Naive thymus-derived CD4-positive, alpha-beta T cell (primary cell): ENCODE measurements around the gene ABHD12. TPM values are rescaled to one million over a fixed set of nuclear protein-coding genes. Genes with fewer than 3 reads are reported as not detected.

ENCODE experiments used
- ATAC-seq: fragments of 150-1000 bp; cut with Tn5 transposase; 2 replicates; pipeline ENCODE4 v1.10.0; 2021; ENCODE audit warnings: mild to moderate bottlenecking, moderate library complexity
- CTCF ChIA-PET: fragments of 350-600 bp; sonication (Branson Sonifier 250); formaldehyde crosslinking; loops from one replicate; lab custom pipeline; 2021; ENCODE audit warnings: antibody characterized with exemption; lab: Charles Lee
- POLR2A ChIA-PET: fragments of 350-600 bp; sonication (Branson Sonifier 250); formaldehyde crosslinking; loops from one replicate; lab custom pipeline; 2021; ENCODE audit warnings: antibody characterized with exemption, inconsistent platforms; lab: Charles Lee
- DNase-seq, 9 donors: peaks; one replicate each; pipeline versions ENCODE4 v3.0.0 to v3.0.0-alpha.2; 2020 to 2022; ENCODE audit warnings: mixed read lengths in 1 of 9
- H3K27ac ChIP-seq: one replicate; pipeline ENCODE4 v1.7.0; 2013; ENCODE audit warnings: mild to moderate bottlenecking, low read depth, low read length, moderate library complexity
- H3K27me3 ChIP-seq, 2 donors: one replicate each; pipeline ENCODE4 v1.7.0; 2013; ENCODE audit warnings: low read length in 2 of 2, mild to moderate bottlenecking in 2 of 2, moderate library complexity in 2 of 2; ENCODE audit not compliant: control insufficient read depth in 2 of 2, insufficient read depth in 2 of 2
- H3K36me3 ChIP-seq, 3 experiments: 1 replicate in 2 of 3; 2 replicates in 1 of 3; pipeline ENCODE4 v1.7.0; 2013; ENCODE audit warnings: low read length in 3 of 3, mild to moderate bottlenecking in 3 of 3, moderate library complexity in 1 of 3; ENCODE audit not compliant: insufficient read depth in 3 of 3, control insufficient read depth in 2 of 3
- H3K4me1 ChIP-seq, 2 donors: one replicate each; pipeline ENCODE4 v1.7.0; 2013; ENCODE audit warnings: low read length in 2 of 2, mild to moderate bottlenecking in 2 of 2, moderate library complexity in 1 of 2; ENCODE audit not compliant: control insufficient read depth in 2 of 2, insufficient read depth in 2 of 2
- H3K4me3 ChIP-seq: 2 replicates; pipeline ENCODE4 v1.7.0; 2013; ENCODE audit warnings: mild to moderate bottlenecking, low read length
- H3K9me3 ChIP-seq, 3 experiments: 1 replicate in 2 of 3; 2 replicates in 1 of 3; pipeline ENCODE4 v1.7.0; 2013; ENCODE audit warnings: low read length in 3 of 3; ENCODE audit not compliant: control insufficient read depth in 2 of 3
- H3K27ac Mint-ChIP-seq, 9 donors: one replicate each; pipeline ENCODE4 v1.8.0; 2020 to 2022; ENCODE audit warnings: mixed read lengths in 9 of 9, mild to moderate bottlenecking in 8 of 9, moderate library complexity in 5 of 9, inconsistent platforms in 2 of 9
- H3K27me3 Mint-ChIP-seq, 5 donors: one replicate each; pipeline ENCODE4 v1.8.0; 2021 to 2022; ENCODE audit warnings: mixed read lengths in 5 of 5, mild to moderate bottlenecking in 1 of 5
- H3K36me3 Mint-ChIP-seq, 5 donors: one replicate each; pipeline ENCODE4 v1.8.0; 2020 to 2022; ENCODE audit warnings: mixed read lengths in 5 of 5, mild to moderate bottlenecking in 3 of 5, inconsistent platforms in 1 of 5
- H3K4me1 Mint-ChIP-seq, 7 donors: one replicate each; pipeline ENCODE4 v1.8.0; 2020 to 2022; ENCODE audit warnings: mixed read lengths in 7 of 7, mild to moderate bottlenecking in 3 of 7, inconsistent platforms in 1 of 7
- H3K4me3 Mint-ChIP-seq, 10 donors: one replicate each; pipeline ENCODE4 v1.8.0; 2020 to 2022; ENCODE audit warnings: mild to moderate bottlenecking in 10 of 10, mixed read lengths in 10 of 10, moderate library complexity in 6 of 10, inconsistent platforms in 2 of 10
- H3K9me3 Mint-ChIP-seq, 11 donors: one replicate each; pipeline ENCODE4 v1.8.0; 2020 to 2022; ENCODE audit warnings: mixed read lengths in 11 of 11, mild to moderate bottlenecking in 4 of 11, inconsistent platforms in 1 of 11, moderate library complexity in 1 of 11
- intact Hi-C, 2 donors: fragments of 100-400 bp; cut with micrococcal nuclease; formaldehyde crosslinking; loops; one replicate each; pipeline ENCODE4 v1.15.1; 2023
- polyA plus RNA-seq, 2 donors: library from polyadenylated mRNA; unstranded; fragments of 300-500 nt; fragmentation: Illumina TruSeq; gene quantifications; one replicate each; pipeline ENCODE4 v1.2.3, GENCODE V29; 2021
- total RNA-seq, 6 experiments: library from RNA in 5 of 6; stranded (reverse) in 5 of 6; gene quantifications; 1 replicate in 5 of 6; 2 replicates in 1 of 6; pipeline ENCODE4 v1.2.3 and lab custom pipeline; 2021 to 2026

ABHD12 gene
- total and polyA plus RNA-seq, 7 experiments from 2014 or later, result 16.5 to 29.7 (median 24.1) TPM

DNA sequence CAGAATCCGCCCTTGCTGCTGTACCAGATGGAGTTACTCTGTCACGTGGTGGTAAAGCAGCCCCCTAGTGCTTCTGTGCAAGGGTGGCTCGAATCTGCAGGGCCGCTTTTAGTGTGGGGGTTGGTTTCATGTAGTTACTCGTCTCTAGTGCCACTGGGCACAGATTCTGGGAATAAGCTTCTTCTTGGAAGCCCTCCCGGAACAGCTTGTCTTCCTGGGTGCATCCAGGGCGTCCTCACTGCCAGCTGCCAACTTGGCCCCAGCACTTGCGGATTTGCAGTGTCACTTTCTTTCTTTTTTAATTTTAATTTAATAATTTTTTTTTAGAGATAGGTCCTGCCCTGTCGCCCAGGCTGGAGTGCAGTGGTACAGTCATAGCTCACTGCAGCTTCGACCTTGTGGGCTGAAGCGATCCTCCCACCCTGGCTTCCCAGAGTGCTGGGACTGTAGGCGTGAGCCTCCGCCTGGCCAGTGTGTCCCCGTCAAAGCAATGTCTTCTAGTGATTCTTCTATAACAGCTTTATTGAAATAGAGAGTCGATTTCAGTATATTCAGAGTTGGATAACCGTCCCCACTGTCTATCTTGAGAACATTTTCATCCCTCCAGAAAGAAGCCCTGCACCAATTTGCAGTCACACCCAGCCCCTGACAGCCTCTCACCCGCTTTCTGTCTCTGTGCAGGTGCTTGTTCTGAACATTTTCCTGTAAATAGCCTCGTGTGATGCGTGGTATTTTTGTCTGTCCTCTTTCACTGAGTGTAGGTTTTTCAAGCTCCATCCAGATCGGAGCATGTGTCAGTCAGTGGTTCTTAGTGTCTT, 116.9 kb downstream of the ABHD12 start:
- no peak overlapping the region for H3K4me3 ChIP-seq
- Mint-ChIP-seq H3K27ac (no peak overlapping the region), H3K4me1 (no peaks in the 10 kb centered on the region), H3K9me3 (no peaks in the 10 kb centered on the region), H3K27me3 (no peaks in the 10 kb centered on the region), H3K36me3 (peaks cover 3 to 42% (median 18%) of the 10 kb centered on the region in 5 donors), H3K4me3 (no peak overlapping the region)
- peaks cover 0 to 95% (median 18%) of the 10 kb centered on the region in 3 experiments for H3K36me3 ChIP-seq
- no peak overlapping the region for H3K27ac ChIP-seq
- ChIA-PET POLR2A (no interaction called here), CTCF (no interaction called here)
- intact Hi-C loops, result no loop called here
- DNase-seq (no peak), ATAC-seq (no peak)
- no peaks in the 10 kb centered on the region for H3K4me1 ChIP-seq
- H3K27me3 ChIP-seq, result no peaks in the 10 kb centered on the region
- no peaks in the 10 kb centered on the region for H3K9me3 ChIP-seq

DNA sequence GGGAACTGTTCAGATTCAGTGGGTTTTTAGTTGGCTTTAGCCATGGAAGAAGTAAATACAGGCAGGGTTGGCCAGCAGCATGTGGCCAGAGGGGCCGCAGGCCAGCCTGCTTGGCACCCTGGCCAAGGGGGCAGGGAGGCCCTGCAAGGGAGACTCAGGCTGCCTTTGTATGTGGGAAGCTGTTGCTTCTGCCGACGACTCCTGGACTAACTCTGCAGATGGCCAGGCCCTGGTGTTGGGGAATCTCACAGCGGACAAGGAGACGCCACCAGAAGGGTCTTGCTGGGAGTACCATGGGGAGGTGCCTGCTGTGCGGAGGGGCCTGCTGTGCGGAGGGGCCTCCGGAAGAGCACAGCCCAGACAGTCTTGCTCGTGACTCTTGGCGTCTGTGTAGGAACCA, 117.6 kb downstream of the ABHD12 start:
- intact Hi-C loops, result no loop called here
- no peaks in the 10 kb centered on the region for H3K27me3 ChIP-seq
- CTCF ChIA-PET, result no interaction called here
- peaks cover 0 to 2% (median 0%) of the 10 kb centered on the region in 7 donors for H3K4me1 Mint-ChIP-seq
- no peak overlapping the region for H3K27ac ChIP-seq
- no peaks in the 10 kb centered on the region for H3K27me3 Mint-ChIP-seq
- H3K4me3 ChIP-seq, result no peak overlapping the region
- no peaks in the 10 kb centered on the region for H3K9me3 ChIP-seq
- H3K9me3 Mint-ChIP-seq, result no peaks in the 10 kb centered on the region
- peaks cover 3 to 43% (median 18%) of the 10 kb centered on the region in 5 donors for H3K36me3 Mint-ChIP-seq
- peaks cover 0 to 89% (median 18%) of the 10 kb centered on the region in 3 experiments for H3K36me3 ChIP-seq
- ATAC-seq (no peak), DNase-seq (no peak)
- POLR2A ChIA-PET, result no interaction called here
- H3K27ac Mint-ChIP-seq, result no peak overlapping the region
- H3K4me1 ChIP-seq, result no peaks in the 10 kb centered on the region
- H3K4me3 Mint-ChIP-seq, result no peak overlapping the region

DNA sequence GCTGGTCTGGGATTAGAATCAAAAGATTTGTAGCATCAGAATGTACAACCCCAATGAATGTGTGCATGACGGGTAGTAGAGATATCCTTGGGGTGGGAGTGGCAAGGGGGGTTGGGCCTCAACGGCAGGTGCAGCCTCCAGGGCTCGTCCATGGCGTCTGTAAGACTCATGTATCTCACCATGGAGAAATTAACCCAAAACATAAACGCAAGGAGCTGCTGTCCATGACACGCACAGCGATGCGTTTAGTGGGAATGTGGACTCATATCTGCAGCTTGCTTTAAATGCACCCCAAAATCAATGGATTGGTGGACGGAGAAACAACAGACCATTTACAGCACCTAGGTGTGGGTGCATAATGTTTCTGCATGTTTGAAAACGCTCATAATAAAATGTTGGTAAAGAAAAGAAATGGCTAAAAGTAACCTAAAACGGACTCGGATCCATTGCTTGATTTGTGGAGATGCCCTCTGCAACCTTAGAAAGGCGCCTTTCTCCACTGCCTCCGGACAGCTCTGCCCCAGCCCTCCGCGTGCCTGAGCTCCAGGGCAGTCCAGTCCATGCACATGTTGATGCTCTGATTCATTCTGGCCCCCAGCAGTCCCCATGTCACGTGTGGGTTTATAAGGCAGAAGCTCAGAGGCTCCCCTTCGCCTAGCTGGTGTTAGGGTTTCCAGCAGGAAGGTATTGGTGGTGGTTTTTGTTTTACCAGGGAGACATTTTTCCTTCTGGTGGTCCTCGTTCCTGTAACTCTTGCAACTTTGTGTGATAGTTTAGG, 118.2 kb downstream of the ABHD12 start:
- Histone ChIP-seq H3K27me3 (no peaks in the 10 kb centered on the region), H3K9me3 (no peaks in the 10 kb centered on the region), H3K27ac (no peak overlapping the region), H3K36me3 (peaks cover 0 to 83% (median 18%) of the 10 kb centered on the region in 3 experiments), H3K4me3 (no peak overlapping the region), H3K4me1 (no peaks in the 10 kb centered on the region)
- POLR2A ChIA-PET, result no interaction called here
- Mint-ChIP-seq H3K9me3 (no peaks in the 10 kb centered on the region), H3K36me3 (peaks cover 3 to 40% (median 18%) of the 10 kb centered on the region in 5 donors), H3K4me1 (peaks cover 0 to 8% (median 4%) of the 10 kb centered on the region in 7 donors), H3K4me3 (no peak overlapping the region), H3K27ac (peak overlapping the region in 1 of 9 donors; percentile 13), H3K27me3 (no peaks in the 10 kb centered on the region)
- intact Hi-C loops, result no loop called here
- CTCF ChIA-PET, result no interaction called here
- no peak for DNase-seq
- ATAC-seq, result no peak

DNA sequence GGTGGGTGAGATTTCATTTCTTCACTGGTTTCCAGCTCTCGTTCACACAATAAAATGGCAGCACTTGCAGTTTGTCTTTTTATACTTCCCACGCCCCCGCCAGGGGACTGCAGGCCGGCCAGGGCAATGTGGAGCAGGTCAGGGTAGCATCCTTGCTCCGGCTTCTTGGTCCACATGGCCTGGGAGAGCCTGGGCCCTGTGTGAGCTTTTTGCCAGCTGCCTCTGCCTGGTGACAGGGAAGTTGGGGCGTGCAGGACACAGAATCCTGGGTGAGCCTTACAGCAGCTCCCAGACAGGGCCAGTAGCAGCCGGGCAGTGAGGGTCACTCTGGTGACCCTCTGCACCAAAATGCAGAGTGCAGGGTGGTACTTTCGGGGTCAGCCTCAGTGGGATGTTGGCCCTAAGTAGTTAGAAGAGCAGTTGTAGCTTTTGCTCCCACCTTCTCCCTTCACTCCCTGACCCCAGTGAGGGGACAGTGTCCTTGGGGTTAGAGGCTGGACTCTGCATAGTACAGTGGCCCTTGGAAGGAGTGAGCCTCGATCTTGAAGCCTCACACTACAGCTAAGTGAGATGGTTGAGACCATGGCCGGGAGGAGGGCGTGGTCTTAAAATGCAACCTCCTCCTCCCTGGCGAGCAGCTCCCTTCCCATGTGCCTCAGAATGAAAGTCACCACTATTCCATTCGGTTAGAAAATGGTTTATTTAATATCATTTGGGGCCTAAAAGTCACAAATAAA, 119.0 kb downstream of the ABHD12 start:
- H3K9me3 Mint-ChIP-seq, result no peaks in the 10 kb centered on the region
- H3K27ac ChIP-seq, result no peak overlapping the region
- no peaks in the 10 kb centered on the region for H3K9me3 ChIP-seq
- H3K4me1 Mint-ChIP-seq, result peaks cover 0 to 15% (median 11%) of the 10 kb centered on the region in 7 donors
- no peak overlapping the region for H3K4me3 ChIP-seq
- no peaks in the 10 kb centered on the region for H3K27me3 Mint-ChIP-seq
- no peak overlapping the region for H3K4me3 Mint-ChIP-seq
- intact Hi-C loops, result no loop called here
- no peaks in the 10 kb centered on the region for H3K27me3 ChIP-seq
- no peak overlapping the region for H3K27ac Mint-ChIP-seq
- H3K36me3 ChIP-seq, result peaks cover 0 to 75% (median 18%) of the 10 kb centered on the region in 3 experiments
- H3K36me3 Mint-ChIP-seq, result peaks cover 5 to 44% (median 18%) of the 10 kb centered on the region in 5 donors
- H3K4me1 ChIP-seq, result no peaks in the 10 kb centered on the region
- ChIA-PET CTCF (no interaction called here), POLR2A (no interaction called here)
- DNase-seq (no peak), ATAC-seq (no peak)

DNA sequence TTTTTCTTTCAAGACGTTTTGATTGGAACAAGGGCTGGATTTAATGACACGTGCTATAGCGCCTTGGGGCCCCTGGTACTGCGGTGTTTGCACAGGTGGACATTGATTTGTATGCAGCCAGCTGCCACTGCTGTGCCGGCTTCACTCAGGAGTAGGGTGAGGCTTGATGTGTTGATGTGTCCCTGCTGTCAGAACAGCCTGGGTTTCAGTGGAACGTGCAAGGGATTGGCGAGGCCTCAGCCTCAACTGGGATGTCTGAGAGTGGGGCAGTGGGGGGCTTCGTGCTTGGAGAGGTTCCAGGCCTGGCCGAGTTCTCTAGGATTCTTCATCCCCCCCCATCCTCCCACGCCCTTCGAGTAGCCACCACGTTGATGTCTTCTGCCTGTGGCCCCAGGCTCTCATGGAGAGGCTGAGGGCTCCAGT, 119.8 kb downstream of the ABHD12 start:
- no peaks in the 10 kb centered on the region for H3K9me3 ChIP-seq
- no peak for ATAC-seq
- no peaks in the 10 kb centered on the region for H3K27me3 Mint-ChIP-seq
- H3K27ac Mint-ChIP-seq, result no peak overlapping the region
- H3K4me1 ChIP-seq, result no peaks in the 10 kb centered on the region
- intact Hi-C loops, result no loop called here
- peaks cover 0 to 22% (median 16%) of the 10 kb centered on the region in 7 donors for H3K4me1 Mint-ChIP-seq
- CTCF ChIA-PET, result no interaction called here
- no peak for DNase-seq
- POLR2A ChIA-PET, result no interaction called here
- no peak overlapping the region for H3K27ac ChIP-seq
- no peak overlapping the region for H3K4me3 Mint-ChIP-seq
- no peaks in the 10 kb centered on the region for H3K9me3 Mint-ChIP-seq
- no peaks in the 10 kb centered on the region for H3K27me3 ChIP-seq
- H3K36me3 ChIP-seq, result peaks cover 0 to 67% (median 18%) of the 10 kb centered on the region in 3 experiments
- no peak overlapping the region for H3K4me3 ChIP-seq
- H3K36me3 Mint-ChIP-seq, result peaks cover 5 to 44% (median 18%) of the 10 kb centered on the region in 5 donors

DNA sequence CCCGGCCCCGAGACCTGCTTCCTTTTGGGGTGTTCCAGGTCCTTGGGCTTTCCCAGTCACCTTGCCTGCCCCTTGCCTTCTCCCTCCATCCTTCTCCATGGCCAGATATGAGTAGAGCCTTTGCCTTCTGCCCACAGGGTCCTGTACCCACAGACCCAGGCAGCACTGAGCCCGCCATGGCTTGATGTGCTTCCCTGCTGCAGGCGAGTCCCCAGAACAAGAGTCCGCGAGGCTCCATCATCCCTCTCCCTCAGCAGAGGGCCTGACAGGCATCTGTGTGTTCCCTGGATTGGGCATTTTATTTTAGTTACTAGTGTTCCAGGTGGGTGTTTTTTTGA, 120.8 kb downstream of the ABHD12 start:
- POLR2A ChIA-PET, result interaction anchor here (0.7 kb wide), 1 partner anchor 19 kb away, joined by 3 read pairs; no protein-coding TSS in a partner anchor
- Histone ChIP-seq H3K4me1 (no peaks in the 10 kb centered on the region), H3K27ac (no peak overlapping the region), H3K9me3 (no peaks in the 10 kb centered on the region), H3K36me3 (peaks cover 0 to 57% (median 18%) of the 10 kb centered on the region in 3 experiments), H3K4me3 (no peak overlapping the region), H3K27me3 (no peaks in the 10 kb centered on the region)
- CTCF ChIA-PET, result no interaction called here
- peaks cover 7 to 44% (median 18%) of the 10 kb centered on the region in 5 donors for H3K36me3 Mint-ChIP-seq
- H3K4me1 Mint-ChIP-seq, result peaks cover 0 to 23% (median 16%) of the 10 kb centered on the region in 7 donors
- peak in 1 of 9 donors; percentile 14 for DNase-seq
- peak overlapping the region in 1 of 9 donors; percentile 60 for H3K27ac Mint-ChIP-seq
- H3K4me3 Mint-ChIP-seq, result no peak overlapping the region
- H3K27me3 Mint-ChIP-seq, result no peaks in the 10 kb centered on the region
- intact Hi-C loops, result no loop called here
- no peaks in the 10 kb centered on the region for H3K9me3 Mint-ChIP-seq
- ATAC-seq, result no peak
